ENCODE data around the gene ASPHD1. TPM values are rescaled to one million over a fixed set of nuclear protein-coding genes. Genes with fewer than 3 reads are reported as not detected.

The ASPHD1 gene
- total and polyA plus RNA-seq, 2 of the 4 experiments (the other 2 are of a cell fraction) = 4.1 to 14.5 TPM

- BruUV-seq (replicated peaks) = no TSS peak
- H3K14ac ChIP-seq (replicated peaks; ENCODE audit: low read depth, low read length) = no peak overlapping the region
- peaks cover 3% of the 10 kb centered on the region; the same call in 1 of the 2 replicates for H4K20me1 ChIP-seq (ENCODE audit: insufficient read depth, low read length)
- H3K27me3 ChIP-seq (ENCODE audit: control insufficient read depth, insufficient read depth, low read length) = peaks cover 18% of the 10 kb centered on the region
- no peak overlapping the region for H2BK20ac ChIP-seq (ENCODE audit: low read depth, low read length)
- H3K36me3 ChIP-seq (ENCODE audit: control insufficient read depth, insufficient read depth, low read length) = no peaks in the 10 kb centered on the region
- H3K79me1 ChIP-seq (ENCODE audit: low read depth in 1 of 2, low read length in 2 of 2) = no peaks in the 10 kb centered on the region
- H2AFZ ChIP-seq (replicated peaks; ENCODE audit: low read length, poor library complexity) = no peak overlapping the region
- ChIA-PET POLR2A (ENCODE audit: unreplicated experiment) (no interaction called here), CTCF (interaction anchor here (0.7 kb wide), 1 partner anchor 32 kb away, joined by 3 read pairs; no protein-coding TSS in a partner anchor)
- no peak overlapping the region for H4K91ac ChIP-seq (ENCODE audit: insufficient read depth, low read depth, low read length)
- dilution Hi-C loops (cut with HindIII; ENCODE audit: low sequenced_read_pairs, unreplicated experiment) = no loop called here
- in situ Hi-C loops (cut with MboI; ENCODE audit: low sequenced_read_pairs) = no loop called here
- H2AK5ac ChIP-seq (ENCODE audit: low read depth, low read length) = no peak overlapping the region
- H2AK9ac ChIP-seq (replicated peaks; ENCODE audit: low read depth, low read length, poor library complexity) = no peak overlapping the region
- H4K5ac ChIP-seq (ENCODE audit: low read depth, low read length) = no peak overlapping the region
- intact Hi-C loops (cut with micrococcal nuclease) = no loop called here
- 92% methylated on average over 6 of the region's 6 CpGs; no CpG with 5 or more reads in 1 of the 2 experiments for WGBS, 2 experiments (ENCODE audit: extremely low coverage in 2 of 2, insufficient read length in 1 of 2)
- no peak overlapping the region for H3K56ac ChIP-seq (ENCODE audit: extremely low read depth, insufficient read depth, low read length)
- no peak for ATAC-seq (ENCODE audit: low read depth)
- H3K9me3 ChIP-seq (ENCODE audit: control insufficient read depth, insufficient read depth, low read length) = no peaks in the 10 kb centered on the region
- H3K18ac ChIP-seq (ENCODE audit: low read depth, low read length) = no peak overlapping the region
- no peak overlapping the region for H3K9ac ChIP-seq (ENCODE audit: low read depth, low read length)
- H3K4me1 ChIP-seq (ENCODE audit: control insufficient read depth, insufficient read depth, low read length) = no peaks in the 10 kb centered on the region
- TF ChIP-seq RFX5 (IDR thresholded peaks at IDR 0.05; ENCODE audit: low read depth, low read length) = no peak
- no peak for TF ChIP-seq MXI1 (IDR thresholded peaks at IDR 0.05; ENCODE audit: borderline replicate concordance, low read depth, low read length)
- no peak for TF ChIP-seq SMC3 (IDR thresholded peaks at IDR 0.05; ENCODE audit: low read depth, low read length)
- TF ChIP-seq ELK1 (IDR thresholded peaks at IDR 0.05; ENCODE audit: borderline replicate concordance, low read depth, low read length) = no peak
- TF ChIP-seq RCOR1 (IDR thresholded peaks at IDR 0.05; ENCODE audit: insufficient replicate concordance, low read length) = no peak
- TF ChIP-seq RAD21 (IDR thresholded peaks at IDR 0.05; ENCODE audit: low read length) = no peak
- no peak for TF ChIP-seq MAFK (IDR thresholded peaks at IDR 0.05; ENCODE audit: low read depth, low read length)
- no peak for TF ChIP-seq USF2 (IDR thresholded peaks at IDR 0.05; ENCODE audit: low read depth, low read length)
- TF ChIP-seq BHLHE40 (IDR thresholded peaks at IDR 0.05; ENCODE audit: low read depth, low read length) = no peak
- no peak for TF ChIP-seq CHD1 (IDR thresholded peaks at IDR 0.05; ENCODE audit: low read depth, low read length)
- no peak for TF ChIP-seq CTCF (conservative IDR thresholded peaks at IDR 0.05; ENCODE audit: low read depth, low read length)
- TF ChIP-seq CEBPB (IDR thresholded peaks at IDR 0.05; ENCODE audit: low read depth, low read length) = no peak
- TF ChIP-seq NFE2L2 (IDR thresholded peaks at IDR 0.05; ENCODE audit: low read depth, low read length) = no peak
- TF ChIP-seq POLR2A (IDR thresholded peaks at IDR 0.05; ENCODE audit: low read depth, low read length) = no peak
- no peak for TF ChIP-seq MAZ (IDR thresholded peaks at IDR 0.05; ENCODE audit: borderline replicate concordance, low read depth, low read length)
- TF ChIP-seq FOS (IDR thresholded peaks at IDR 0.05; ENCODE audit: low read depth, low read length) = no peak
- H2BK120ac ChIP-seq (ENCODE audit: low read depth, low read length) = no peak overlapping the region
- no peak overlapping the region for H2BK15ac ChIP-seq (ENCODE audit: low read depth, low read length)
- H3K9me1 ChIP-seq (ENCODE audit: insufficient read depth, low read length) = no peaks in the 10 kb centered on the region
- H3K4me3 ChIP-seq (ENCODE audit: insufficient read depth, low read depth, low read length) = no peak overlapping the region
- no peak overlapping the region for H3K27ac ChIP-seq (ENCODE audit: insufficient read depth, low read length)
- no peak overlapping the region for H4K8ac ChIP-seq (ENCODE audit: low read depth in 2 of 2, low read length in 2 of 2)
- no peak overlapping the region for H2BK5ac ChIP-seq (ENCODE audit: low read depth, low read length, poor library complexity, severe bottlenecking)
- H3K4me2 ChIP-seq (ENCODE audit: low read depth, low read length) = no peak overlapping the region
- H3K23ac ChIP-seq (ENCODE audit: low read depth, low read length) = no peak overlapping the region
- no peak overlapping the region for H3K4ac ChIP-seq (ENCODE audit: low read depth, low read length)
- no peak for DNase-seq
Measured at GRCh38 chr16:29875206-29875605, 25.1 kb upstream of the ASPHD1 start.

Data from IMR-90 (cell line).